ENCODE measurements around the gene TMEM175. TPM values are rescaled to one million over a fixed set of nuclear protein-coding genes. Genes with fewer than 3 reads are reported as not detected.

The TMEM175 gene
- total RNA-seq, 1 experiment from 2014 or later: 8.8 TPM

DNA sequence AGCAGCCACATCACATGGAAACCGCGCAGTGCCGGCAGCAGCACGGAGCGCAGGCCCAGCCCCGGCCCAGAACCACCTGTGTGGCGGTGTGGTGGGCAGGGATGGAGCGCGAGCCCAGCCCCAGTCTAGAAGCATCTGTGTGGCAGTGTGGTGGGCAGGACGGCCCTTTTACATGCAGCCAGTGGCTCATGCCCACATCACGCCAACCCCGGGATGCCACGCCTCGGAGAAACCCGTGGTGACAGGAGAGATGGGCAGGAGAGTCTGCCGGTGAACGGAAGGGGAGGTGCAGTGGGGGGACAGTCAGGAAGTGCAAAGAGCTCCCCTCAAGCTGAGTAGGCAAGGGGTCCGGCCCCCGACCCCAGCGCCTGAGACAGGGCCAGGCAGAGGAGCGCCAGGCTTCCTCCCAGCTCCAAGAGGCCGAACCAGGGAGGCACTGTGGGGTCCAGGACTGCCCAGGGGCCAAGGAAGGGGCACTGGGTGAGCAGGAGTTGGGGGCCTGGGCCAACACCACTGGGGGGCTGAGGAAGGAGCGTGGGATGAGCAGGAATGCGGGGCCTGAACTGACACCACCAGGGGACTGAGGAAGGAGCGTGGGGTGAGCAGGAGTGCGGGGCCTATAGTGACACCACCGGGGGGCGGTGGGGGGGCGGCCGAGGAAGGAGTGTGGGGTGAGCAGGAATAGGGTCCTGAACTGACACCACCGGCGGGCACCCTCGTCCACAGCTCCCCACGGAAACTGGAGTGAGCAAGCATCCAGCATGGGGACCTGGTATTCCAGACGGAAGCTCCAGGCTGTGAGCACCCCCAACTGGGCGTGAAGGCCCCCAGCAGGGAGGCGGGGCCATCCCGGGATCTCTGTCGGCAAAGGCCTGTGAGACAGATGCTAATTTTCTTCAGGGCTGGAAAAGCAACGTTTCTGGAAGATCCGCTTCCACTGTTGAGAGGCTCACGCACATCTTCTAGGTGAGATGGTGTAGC is 28.9 kb upstream of the TMEM175 start:
- no peak for DNase-seq (ENCODE audit: low read depth in 1 of 2, low spot score in 2 of 2)
- Histone ChIP-seq H3K4me1 (replicated peaks) (no peaks in the 10 kb centered on the region), H3K4me3 (no peak overlapping the region), H3K9me3 (replicated peaks) (no peaks in the 10 kb centered on the region), H3K36me3 (no peaks in the 10 kb centered on the region), H3K27ac (no peak overlapping the region), H3K27me3 (replicated peaks) (no peaks in the 10 kb centered on the region)

DNA sequence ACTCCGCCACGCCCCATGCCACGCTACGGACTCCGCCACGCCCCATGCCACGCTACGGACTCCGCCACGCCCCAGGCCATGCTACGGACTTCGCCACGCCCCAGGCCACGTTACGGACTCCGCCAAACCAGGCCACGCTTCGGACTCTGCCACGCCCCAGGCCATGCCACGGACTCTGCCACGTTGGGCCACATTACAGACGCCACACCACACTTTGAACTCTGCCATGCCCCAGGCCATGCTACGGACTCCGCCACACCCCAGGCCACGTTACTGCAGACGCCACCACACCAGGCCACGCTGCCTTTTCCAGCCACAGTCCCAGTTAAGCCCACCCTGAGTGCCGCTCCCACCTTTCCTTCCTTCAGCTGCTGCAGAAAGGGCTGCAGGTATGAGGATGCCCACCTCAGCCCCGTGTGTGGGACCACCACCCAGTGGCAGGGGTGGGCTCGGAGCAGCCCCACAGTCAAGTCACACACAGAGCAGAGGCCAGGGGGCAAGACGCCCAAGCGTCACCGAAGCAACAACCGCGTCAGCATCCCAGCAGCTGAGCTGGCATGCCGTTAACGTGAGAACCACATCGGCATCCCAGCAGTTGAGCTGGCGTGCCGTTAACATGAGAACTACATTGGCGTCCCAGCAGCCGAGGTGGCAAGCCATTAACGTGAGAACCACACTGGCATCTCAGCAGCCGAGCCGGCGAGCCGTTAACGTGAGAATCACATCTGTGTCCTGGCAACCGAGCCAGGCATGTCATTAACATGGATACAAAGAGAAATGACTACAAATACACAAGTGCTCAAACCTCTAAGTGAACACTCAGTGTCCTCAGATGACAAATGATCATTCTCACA is 26.5 kb upstream of the TMEM175 start:
- no peaks in the 10 kb centered on the region for H3K27me3 ChIP-seq (replicated peaks)
- no peaks in the 10 kb centered on the region for H3K9me3 ChIP-seq (replicated peaks)
- H3K4me1 ChIP-seq (replicated peaks): no peaks in the 10 kb centered on the region
- H3K36me3 ChIP-seq: no peaks in the 10 kb centered on the region
- H3K27ac ChIP-seq: no peak overlapping the region
- DNase-seq (ENCODE audit: low read depth in 1 of 2, low spot score in 2 of 2): no peak
- H3K4me3 ChIP-seq: no peak overlapping the region

DNA sequence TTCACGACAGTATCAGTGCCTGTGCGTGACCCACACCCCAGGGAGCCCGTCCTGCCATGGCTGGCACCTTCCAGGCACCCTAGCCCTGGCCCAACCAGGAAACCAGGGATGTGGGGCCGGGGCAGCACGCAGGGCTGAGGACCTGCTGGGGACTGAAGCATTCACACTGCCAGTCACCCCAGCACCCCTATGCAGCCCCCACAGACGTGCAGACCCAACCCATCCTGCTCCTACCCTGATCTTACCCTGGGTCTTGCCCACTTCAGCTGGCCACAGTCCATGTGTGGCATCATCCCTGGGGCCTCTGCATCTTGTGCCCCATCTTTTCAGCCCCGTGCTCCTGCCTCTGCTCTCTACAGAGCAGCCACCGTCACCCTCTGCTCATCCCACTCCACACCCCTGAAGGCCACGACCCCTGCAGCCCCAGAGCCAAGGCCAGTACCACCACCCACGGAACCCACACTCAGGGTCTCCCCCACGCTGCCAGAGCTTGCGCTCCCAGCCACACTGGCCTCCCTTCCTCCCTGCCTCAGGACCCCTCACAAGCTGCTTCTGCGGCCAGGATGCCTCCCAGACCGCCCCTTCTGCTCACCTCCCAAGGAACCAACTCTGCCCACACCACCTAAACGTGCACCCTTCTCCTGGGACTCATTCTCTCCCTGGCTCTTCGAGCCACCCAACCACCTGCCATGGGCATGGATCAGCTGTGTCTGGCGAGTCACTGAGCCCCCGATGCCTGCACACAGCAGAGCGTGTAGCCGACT is 25.7 kb upstream of the TMEM175 start:
- H3K9me3 ChIP-seq (replicated peaks): no peaks in the 10 kb centered on the region
- H3K4me1 ChIP-seq (replicated peaks): no peaks in the 10 kb centered on the region
- no peak overlapping the region for H3K4me3 ChIP-seq
- H3K27ac ChIP-seq: no peak overlapping the region
- no peak for DNase-seq (ENCODE audit: low read depth in 1 of 2, low spot score in 2 of 2)
- no peaks in the 10 kb centered on the region for H3K36me3 ChIP-seq
- H3K27me3 ChIP-seq (replicated peaks): no peaks in the 10 kb centered on the region

DNA sequence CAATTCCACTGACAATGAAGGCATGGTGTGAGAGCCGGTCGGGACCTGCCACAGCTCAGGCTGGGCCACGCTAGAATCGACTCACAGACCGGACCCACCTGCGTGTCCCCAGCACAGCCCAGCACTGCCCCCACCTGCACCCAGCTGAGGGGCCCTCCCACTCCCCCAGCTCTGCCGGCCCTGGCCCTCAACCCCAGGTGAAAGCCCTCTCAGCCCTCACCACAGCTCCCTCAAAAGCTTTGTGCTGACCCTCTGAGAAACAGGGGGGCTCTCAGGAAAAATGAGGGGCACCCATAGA is 25.2 kb upstream of the TMEM175 start:
- Histone ChIP-seq H3K9me3 (replicated peaks) (no peaks in the 10 kb centered on the region), H3K4me1 (replicated peaks) (no peaks in the 10 kb centered on the region), H3K4me3 (no peak overlapping the region), H3K27me3 (replicated peaks) (no peaks in the 10 kb centered on the region), H3K36me3 (no peaks in the 10 kb centered on the region), H3K27ac (no peak overlapping the region)
- no peak for DNase-seq (ENCODE audit: low read depth in 1 of 2, low spot score in 2 of 2)

DNA sequence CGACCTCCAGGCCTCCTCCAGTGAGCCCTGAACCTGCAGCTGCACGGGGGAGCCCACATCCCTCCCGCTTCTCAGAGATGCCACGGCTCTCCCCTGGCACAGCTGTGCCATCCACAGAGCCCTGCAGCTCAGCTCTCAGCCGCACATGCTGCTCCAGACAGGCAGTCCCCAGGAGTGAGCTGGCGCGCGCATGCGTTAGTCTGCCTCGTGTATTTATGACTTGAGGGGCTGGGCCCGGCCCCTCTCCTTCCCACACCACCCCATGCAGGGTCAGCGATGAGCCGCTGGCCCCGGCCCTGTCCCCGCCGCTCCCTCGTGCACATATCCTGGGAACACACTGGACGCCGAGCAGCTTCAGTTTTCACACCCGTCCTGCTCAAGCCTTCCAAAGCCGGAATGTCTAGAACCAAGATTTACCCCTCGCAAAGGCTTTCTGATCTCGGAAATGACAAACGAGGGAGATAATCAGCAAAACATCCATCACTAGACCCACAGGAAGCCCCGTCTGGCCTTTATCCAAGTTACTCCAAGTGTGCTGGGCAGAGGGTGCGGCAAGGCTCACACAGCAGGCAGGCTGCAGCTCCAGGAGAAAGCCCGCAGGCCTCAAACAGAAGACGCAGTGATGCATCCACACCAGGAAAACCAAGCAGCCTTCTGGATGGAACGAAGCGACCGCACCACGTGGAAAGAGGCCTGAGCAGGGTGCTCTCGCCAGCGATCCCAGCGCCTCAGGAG is 24.4 kb upstream of the TMEM175 start:
- DNase-seq (ENCODE audit: low read depth in 1 of 2, low spot score in 2 of 2): no peak
- Histone ChIP-seq H3K36me3 (no peaks in the 10 kb centered on the region), H3K4me3 (no peak overlapping the region), H3K27me3 (replicated peaks) (no peaks in the 10 kb centered on the region), H3K27ac (no peak overlapping the region), H3K9me3 (replicated peaks) (no peaks in the 10 kb centered on the region), H3K4me1 (replicated peaks) (no peaks in the 10 kb centered on the region)

DNA sequence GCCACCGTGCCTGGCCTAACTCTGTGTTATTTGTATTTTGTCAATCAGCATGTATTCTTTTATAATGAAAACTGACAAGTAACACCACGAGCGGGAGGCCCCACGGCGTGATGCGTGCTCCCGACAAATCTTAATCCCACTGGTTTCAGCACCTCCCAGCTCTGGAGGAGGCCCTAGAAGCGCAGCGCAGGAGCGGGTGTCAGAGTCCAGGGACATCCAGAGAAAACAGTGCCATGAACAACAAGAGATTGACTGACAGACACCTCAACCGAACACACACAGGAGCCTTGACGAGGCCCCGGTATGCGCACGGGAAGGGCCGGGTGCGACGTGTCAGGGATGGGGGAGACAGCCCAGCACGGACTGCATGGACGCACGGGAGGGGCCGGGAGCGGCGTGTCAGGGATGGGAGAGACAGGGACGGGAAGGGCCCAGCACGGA is 23.1 kb upstream of the TMEM175 start:
- Histone ChIP-seq H3K9me3 (replicated peaks) (no peaks in the 10 kb centered on the region), H3K4me1 (replicated peaks) (no peaks in the 10 kb centered on the region), H3K27ac (no peak overlapping the region), H3K4me3 (no peak overlapping the region), H3K27me3 (replicated peaks) (no peaks in the 10 kb centered on the region), H3K36me3 (no peaks in the 10 kb centered on the region)
- no peak for DNase-seq (ENCODE audit: low read depth in 1 of 2, low spot score in 2 of 2)

DNA sequence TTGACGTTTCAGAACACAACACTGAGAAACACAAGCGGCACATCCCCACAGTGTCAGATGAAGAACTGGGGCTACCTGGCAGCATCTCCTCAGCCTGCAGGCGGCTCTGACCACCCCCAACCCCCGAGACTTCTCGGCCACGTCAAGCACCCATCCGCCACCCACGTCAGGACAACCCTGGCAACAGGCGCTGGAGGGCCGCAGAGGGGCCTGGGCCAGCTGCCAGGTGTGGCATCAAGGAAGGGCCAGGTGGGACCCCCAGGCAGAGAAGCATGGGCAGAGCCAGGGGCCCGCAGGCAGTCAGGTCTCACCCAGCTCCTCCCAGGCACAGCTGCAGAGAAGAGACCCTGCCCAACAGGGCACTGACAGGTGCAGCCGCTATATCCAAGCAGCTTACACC is 22.4 kb upstream of the TMEM175 start:
- no peak overlapping the region for H3K27ac ChIP-seq
- H3K4me1 ChIP-seq (replicated peaks): no peaks in the 10 kb centered on the region
- no peaks in the 10 kb centered on the region for H3K27me3 ChIP-seq (replicated peaks)
- H3K4me3 ChIP-seq: no peak overlapping the region
- no peaks in the 10 kb centered on the region for H3K36me3 ChIP-seq
- no peak for DNase-seq (ENCODE audit: low read depth in 1 of 2, low spot score in 2 of 2)
- H3K9me3 ChIP-seq (replicated peaks): no peaks in the 10 kb centered on the region

DNA sequence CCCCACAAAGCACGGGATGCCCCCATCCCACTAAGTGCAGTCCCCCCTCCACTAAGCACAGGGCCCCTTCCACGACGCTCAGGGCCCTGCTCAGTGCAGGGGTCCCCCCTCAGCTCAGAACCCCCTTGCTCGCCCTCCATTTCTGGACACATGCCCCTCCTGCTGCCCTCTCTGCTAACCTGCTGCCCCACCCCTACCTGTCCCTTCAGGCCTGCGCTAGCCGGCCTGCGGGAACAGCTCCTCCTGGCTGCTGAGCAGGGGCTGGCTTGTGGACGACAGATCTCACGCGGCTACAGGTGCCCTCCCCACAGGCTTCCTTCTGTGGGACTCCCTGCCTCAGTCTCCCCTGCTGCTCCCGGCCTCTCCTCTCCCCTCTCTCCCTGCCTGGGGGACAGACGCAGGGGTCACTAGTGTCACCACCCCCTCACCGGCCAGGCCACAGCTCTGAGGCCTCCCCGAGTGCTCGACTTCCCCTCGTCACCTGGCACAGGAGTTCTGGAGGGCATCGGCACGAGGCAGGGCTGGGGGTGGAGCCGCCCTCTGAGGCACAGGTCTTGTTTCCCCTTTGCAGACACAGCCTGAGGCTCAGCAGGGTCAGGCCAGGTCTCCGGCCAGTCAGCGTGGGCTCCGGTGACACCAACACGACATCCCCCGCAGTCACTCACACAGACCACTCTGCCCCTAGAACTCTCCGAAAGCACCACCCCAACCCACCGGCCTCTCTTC is 21.7 kb upstream of the TMEM175 start:
- Histone ChIP-seq H3K9me3 (replicated peaks) (no peaks in the 10 kb centered on the region), H3K36me3 (no peaks in the 10 kb centered on the region), H3K27ac (no peak overlapping the region), H3K4me1 (replicated peaks) (no peaks in the 10 kb centered on the region), H3K4me3 (no peak overlapping the region), H3K27me3 (replicated peaks) (no peaks in the 10 kb centered on the region)
- no peak for DNase-seq (ENCODE audit: low read depth in 1 of 2, low spot score in 2 of 2)

DNA sequence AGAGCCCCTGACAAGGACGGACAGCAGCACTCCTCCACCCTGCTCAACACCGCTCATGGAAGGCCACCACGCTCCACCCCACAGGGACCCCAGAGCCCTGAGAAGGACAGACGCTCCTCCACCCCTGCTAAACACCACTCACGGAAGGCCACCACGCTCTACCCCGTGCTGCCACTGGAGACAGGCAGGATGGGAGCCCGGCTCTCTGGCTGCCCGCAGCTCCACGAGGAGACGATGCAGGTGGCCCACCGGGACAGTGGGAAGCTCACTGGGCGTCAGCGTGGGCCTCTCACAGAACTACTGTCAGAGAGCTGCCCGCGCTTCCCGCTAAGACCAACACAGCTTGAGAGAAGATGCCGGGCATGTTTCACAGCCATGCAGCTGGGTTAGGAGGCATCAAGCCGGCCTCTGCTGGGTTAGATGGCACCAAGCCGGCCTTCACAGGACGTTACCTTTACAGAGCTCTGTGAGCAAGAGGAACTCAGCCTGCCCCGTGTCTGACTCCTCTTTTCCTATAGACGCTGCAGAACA is 21.0 kb upstream of the TMEM175 start:
- Histone ChIP-seq H3K27ac (no peak overlapping the region), H3K27me3 (replicated peaks) (no peaks in the 10 kb centered on the region), H3K4me1 (replicated peaks) (no peaks in the 10 kb centered on the region), H3K36me3 (no peaks in the 10 kb centered on the region), H3K9me3 (replicated peaks) (no peaks in the 10 kb centered on the region), H3K4me3 (no peak overlapping the region)
- DNase-seq (ENCODE audit: low read depth in 1 of 2, low spot score in 2 of 2): no peak

DNA sequence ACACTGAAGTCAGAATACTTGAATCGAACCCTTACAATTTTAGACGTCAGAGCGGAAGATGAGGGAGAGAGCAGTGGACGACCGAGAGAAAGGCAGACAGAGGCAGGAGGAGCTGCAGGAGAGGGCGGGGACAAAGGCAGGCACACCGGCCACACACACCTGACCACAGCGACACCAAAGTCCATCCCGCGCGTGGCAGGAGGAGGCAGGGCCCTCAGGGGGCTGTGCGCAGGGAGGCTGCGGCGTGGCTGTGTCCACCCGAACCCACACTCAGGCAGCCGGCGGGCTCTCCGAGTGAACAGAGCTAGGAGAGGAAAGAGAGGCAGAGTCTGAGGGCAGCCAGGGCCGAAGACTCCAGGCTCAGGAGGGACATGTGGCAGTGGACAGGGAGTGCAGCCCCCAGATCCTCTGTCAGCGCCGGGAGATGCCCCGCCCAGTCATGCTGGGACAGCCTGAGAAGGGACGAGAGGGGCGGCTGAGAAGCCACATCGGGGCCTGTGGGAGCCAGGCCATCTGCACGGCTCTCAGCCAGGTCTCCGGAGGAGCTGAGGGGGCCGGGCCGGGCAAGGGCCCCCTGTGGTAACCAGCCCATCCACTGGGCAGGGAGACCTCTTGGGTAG is 20.3 kb upstream of the TMEM175 start:
- no peaks in the 10 kb centered on the region for H3K36me3 ChIP-seq
- no peak overlapping the region for H3K27ac ChIP-seq
- H3K9me3 ChIP-seq (replicated peaks): no peaks in the 10 kb centered on the region
- H3K4me1 ChIP-seq (replicated peaks): no peaks in the 10 kb centered on the region
- H3K27me3 ChIP-seq (replicated peaks): no peaks in the 10 kb centered on the region
- no peak for DNase-seq (ENCODE audit: low read depth in 1 of 2, low spot score in 2 of 2)
- no peak overlapping the region for H3K4me3 ChIP-seq

DNA sequence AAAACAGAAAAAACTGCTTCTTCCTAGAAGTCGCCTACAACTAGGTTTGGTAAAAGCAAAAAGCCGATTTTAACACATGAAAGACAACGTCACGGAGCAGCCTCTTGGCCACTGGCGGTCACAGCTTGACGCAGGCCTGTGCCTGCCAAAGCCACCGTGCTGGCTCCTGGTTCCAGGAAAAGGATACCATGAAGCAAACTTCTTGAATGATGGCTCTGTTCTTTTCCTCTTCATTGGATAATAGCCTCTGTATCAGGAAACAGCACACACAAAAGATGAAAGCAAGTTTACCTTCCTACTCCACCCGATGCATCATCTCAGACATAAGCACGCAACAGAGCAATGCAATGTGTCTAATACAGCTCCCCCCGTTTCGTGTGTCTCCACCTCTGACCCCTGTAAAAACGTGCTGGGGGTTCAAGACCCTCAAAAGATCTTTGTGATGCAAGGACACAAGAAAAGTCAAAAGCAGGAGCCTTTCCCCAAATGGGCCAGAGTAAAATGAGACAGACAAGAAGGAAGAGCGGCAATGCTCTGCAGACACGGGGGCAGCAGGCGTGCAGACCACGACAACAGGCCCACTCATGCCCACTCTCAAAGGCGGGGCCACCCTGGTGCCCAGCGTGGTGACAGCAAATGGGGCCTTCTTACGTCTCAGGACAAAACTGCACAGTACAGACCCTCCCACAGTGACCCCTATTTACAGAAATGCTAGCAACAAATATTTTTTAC is 19.5 kb upstream of the TMEM175 start:
- Histone ChIP-seq H3K4me1 (replicated peaks) (no peaks in the 10 kb centered on the region), H3K36me3 (no peaks in the 10 kb centered on the region), H3K9me3 (replicated peaks) (no peaks in the 10 kb centered on the region), H3K27ac (no peak overlapping the region), H3K27me3 (replicated peaks) (no peaks in the 10 kb centered on the region), H3K4me3 (no peak overlapping the region)
- DNase-seq (ENCODE audit: low read depth in 1 of 2, low spot score in 2 of 2): no peak

DNA sequence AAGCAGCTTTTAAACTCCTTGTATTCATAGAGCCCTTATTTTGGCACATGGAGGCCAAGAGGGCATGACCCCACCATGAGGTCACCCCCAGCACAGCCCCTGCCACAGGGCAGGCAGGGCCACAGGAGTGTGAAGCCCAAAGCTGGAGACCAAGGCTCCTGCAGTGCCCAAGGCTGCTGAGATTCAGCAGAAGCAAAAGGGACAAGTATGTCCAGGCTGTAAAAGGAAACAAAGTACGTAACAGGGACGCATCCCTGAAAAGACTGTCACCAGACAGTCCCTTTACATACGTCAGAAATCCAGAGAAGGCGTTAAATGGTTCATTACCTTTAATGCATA is 19.0 kb upstream of the TMEM175 start:
- no peaks in the 10 kb centered on the region for H3K9me3 ChIP-seq (replicated peaks)
- no peaks in the 10 kb centered on the region for H3K4me1 ChIP-seq (replicated peaks)
- no peak for DNase-seq (ENCODE audit: low read depth in 1 of 2, low spot score in 2 of 2)
- no peak overlapping the region for H3K4me3 ChIP-seq
- no peaks in the 10 kb centered on the region for H3K27me3 ChIP-seq (replicated peaks)
- no peak overlapping the region for H3K27ac ChIP-seq
- H3K36me3 ChIP-seq: no peaks in the 10 kb centered on the region

Data from SJSA1 (cell line).